GM19438 (cell line): ENCODE measurements around the gene SCLT1.
A peak's percentile ranks its signal among the peaks of the same experiment; 100 is the strongest.

Experiments
- ATAC-seq: cut with Tn5 transposase; IDR thresholded peaks from one replicate; pipeline ENCODE4 v1.9.1; 2021; ENCODE audit warnings: low read depth; ENCODE audit not compliant: unreplicated experiment

The SCLT1 gene

GRCh38 chr4:128973384-128973783 lies 120.0 kb downstream of the SCLT1 start:
- no peak for ATAC-seq

- ATAC-seq: no peak
Measured at GRCh38 chr4:128961405-128961804, 131.9 kb downstream of the SCLT1 start.

GRCh38 chr4:128958194-128958593 lies 135.1 kb downstream of the SCLT1 start:
- no peak for ATAC-seq

GRCh38 chr4:128957459-128957858 lies 135.9 kb downstream of the SCLT1 start:
- ATAC-seq: no peak

- no peak for ATAC-seq
Measured at GRCh38 chr4:128955751-128956150, 137.6 kb downstream of the SCLT1 start.

GRCh38 chr4:128954941-128955340 lies 138.4 kb downstream of the SCLT1 start:
- no peak for ATAC-seq

- ATAC-seq: no peak
Measured at GRCh38 chr4:128951316-128951715, 142.0 kb downstream of the SCLT1 start.

- no peak for ATAC-seq
Measured at GRCh38 chr4:128950796-128951195, 142.5 kb downstream of the SCLT1 start.

GRCh38 chr4:128946916-128947315 lies 146.4 kb downstream of the SCLT1 start:
- no peak for ATAC-seq

GRCh38 chr4:128942607-128943006 lies 150.7 kb downstream of the SCLT1 start:
- ATAC-seq: no peak

GRCh38 chr4:128940971-128941370 lies 152.4 kb downstream of the SCLT1 start:
- no peak for ATAC-seq

GRCh38 chr4:128930051-128930450 lies 163.3 kb downstream of the SCLT1 start:
- no peak for ATAC-seq

GRCh38 chr4:128924951-128925350 lies 168.4 kb downstream of the SCLT1 start:
- no peak for ATAC-seq

GRCh38 chr4:128921954-128922353 lies 171.4 kb downstream of the SCLT1 start:
- ATAC-seq: no peak

GRCh38 chr4:128917781-128918180 lies 175.6 kb downstream of the SCLT1 start:
- no peak for ATAC-seq

- peak; percentile 68 for ATAC-seq
Measured at GRCh38 chr4:128916832-128917231, 176.5 kb downstream of the SCLT1 start.

GRCh38 chr4:128915544-128915943 lies 177.8 kb downstream of the SCLT1 start:
- no peak for ATAC-seq

- no peak for ATAC-seq
Measured at GRCh38 chr4:128913228-128913627, 180.1 kb downstream of the SCLT1 start.

- ATAC-seq: no peak
Measured at GRCh38 chr4:128908735-128909134, 184.6 kb downstream of the SCLT1 start.

- ATAC-seq: no peak
Measured at GRCh38 chr4:128907981-128908380, 185.4 kb downstream of the SCLT1 start.

- no peak for ATAC-seq
Measured at GRCh38 chr4:128906581-128906980, 186.8 kb downstream of the SCLT1 start.

- no peak for ATAC-seq
Measured at GRCh38 chr4:128904821-128905220, 188.5 kb downstream of the SCLT1 start.

- no peak for ATAC-seq
Measured at GRCh38 chr4:128880662-128881061, 212.7 kb downstream of the SCLT1 start.
